ENCODE measurements around the gene TTLL3.

DNA sequence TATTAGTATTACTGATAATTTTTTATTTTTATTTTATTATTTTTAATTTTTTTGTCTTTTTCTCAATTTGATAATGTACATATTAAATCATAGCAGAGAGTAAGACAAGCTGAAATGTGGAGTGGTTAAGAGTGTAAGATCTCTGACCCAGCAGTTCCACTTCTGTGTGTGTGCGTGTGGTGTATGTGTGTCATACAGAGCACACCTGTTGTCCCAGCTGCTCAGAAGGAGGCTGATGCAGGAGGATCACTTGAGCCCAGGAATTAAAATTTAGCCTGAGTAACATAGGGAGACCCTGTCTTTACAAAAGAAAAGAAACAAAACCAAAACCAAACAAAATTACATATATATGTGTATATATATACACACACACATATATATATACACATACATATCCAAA lies 71.4 kb downstream of the TTLL3 start:
- TF ChIP-seq, protein P1, sequence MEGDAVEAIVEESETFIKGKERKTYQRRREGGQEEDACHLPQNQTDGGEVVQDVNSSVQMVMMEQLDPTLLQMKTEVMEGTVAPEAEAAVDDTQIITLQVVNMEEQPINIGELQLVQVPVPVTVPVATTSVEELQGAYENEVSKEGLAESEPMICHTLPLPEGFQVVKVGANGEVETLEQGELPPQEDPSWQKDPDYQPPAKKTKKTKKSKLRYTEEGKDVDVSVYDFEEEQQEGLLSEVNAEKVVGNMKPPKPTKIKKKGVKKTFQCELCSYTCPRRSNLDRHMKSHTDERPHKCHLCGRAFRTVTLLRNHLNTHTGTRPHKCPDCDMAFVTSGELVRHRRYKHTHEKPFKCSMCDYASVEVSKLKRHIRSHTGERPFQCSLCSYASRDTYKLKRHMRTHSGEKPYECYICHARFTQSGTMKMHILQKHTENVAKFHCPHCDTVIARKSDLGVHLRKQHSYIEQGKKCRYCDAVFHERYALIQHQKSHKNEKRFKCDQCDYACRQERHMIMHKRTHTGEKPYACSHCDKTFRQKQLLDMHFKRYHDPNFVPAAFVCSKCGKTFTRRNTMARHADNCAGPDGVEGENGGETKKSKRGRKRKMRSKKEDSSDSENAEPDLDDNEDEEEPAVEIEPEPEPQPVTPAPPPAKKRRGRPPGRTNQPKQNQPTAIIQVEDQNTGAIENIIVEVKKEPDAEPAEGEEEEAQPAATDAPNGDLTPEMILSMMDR (IDR thresholded peaks at IDR 0.05) = no peak
- no peak for TF ChIP-seq POLR2A (IDR thresholded peaks at IDR 0.05)

All from Peyer's patch (tissue), 4 donors.